Spleen (tissue), 7 donors: ENCODE results near the gene NXN.

Experiments
- CTCF ChIP-seq, 11 experiments: fragments of 200-600 bp in 7 of 11; fragments of 450-650 bp in 4 of 11; sonication (generic) in 4 of 11; IDR thresholded peaks in 8 of 11; conservative IDR thresholded peaks in 3 of 11; 1 replicate in 7 of 11; 2 replicates in 4 of 11; pipeline versions ENCODE4 v1.4.0 to v1.8.0; 2016 to 2021; ENCODE audit warnings: antibody characterized with exemption in 11 of 11, inconsistent platforms in 4 of 11, mild to moderate bottlenecking in 1 of 11
- POLR2A ChIP-seq, 3 donors: fragments of 450-650 bp; IDR thresholded peaks; one replicate each; pipeline ENCODE4 v1.5.1; 2017; ENCODE audit warnings: antibody characterized with exemption in 3 of 3, mild to moderate bottlenecking in 1 of 3
- POLR2AphosphoS5 ChIP-seq, 3 donors: sonication (generic); formaldehyde crosslinking; IDR thresholded peaks; one replicate each; pipeline ENCODE4 v1.5.1; 2017; ENCODE audit warnings: antibody characterized with exemption in 3 of 3
- donor health status: DM: no; HTN: no; CAD: no; lungs with moderate emphysema.
- donor health status: DM: no; HTN: no; CAD: no.
- donor health status: DM: no; HTN: no; CAD: no.

GRCh38 chr17:903691-904481, 75.7 kb downstream of the NXN start:
- TF ChIP-seq CTCF (IDR thresholded peaks at IDR 0.05 in 8 of 11, conservative IDR thresholded peaks at IDR 0.05 in 3 of 11): no peak
- TF ChIP-seq POLR2AphosphoS5 (IDR thresholded peaks at IDR 0.05): no peak
- TF ChIP-seq POLR2A (IDR thresholded peaks at IDR 0.05): no peak
